ENCODE data around the gene ZBTB37.
"Not testable (repeated sequence)": the region's sequence is repeated elsewhere in the genome, so short reads cannot be mapped to it uniquely, and the experiment has no call there.

ZBTB37 gene

DNA sequence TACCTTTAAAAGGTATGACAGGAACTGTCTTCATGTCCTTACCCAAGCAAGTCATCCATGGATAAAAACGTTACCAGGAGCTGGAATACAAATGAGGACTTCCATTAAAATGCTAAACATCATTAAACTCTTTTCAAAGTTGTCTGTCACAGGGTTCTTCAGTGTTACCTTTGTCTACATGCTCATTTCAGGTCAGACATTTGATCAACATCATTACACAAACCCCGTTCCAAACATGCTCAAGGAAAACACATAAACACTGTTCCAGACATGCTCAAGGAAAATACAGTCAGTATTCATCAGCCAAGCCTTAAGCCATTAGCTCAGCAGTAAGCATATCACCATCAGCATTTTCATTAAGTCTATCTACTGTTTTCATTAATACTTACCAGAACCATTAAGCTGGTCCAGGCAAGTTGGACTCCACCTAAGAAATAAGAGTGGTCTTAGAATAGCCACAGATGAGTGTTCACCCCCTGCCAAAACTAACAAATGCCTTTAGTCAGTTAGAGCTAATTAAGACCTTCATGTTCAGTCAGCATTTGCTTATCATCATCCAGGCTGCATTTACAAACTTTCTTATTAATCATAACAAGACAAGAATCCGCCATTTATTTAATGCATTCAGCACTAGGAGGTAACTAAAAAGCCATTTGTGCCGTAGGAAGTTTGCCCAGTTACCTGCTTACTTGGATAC is 2.6 kb upstream of the ZBTB37 start:
- DNase-seq (ENCODE audit: low read depth in 2 of 2), result no peak

GRCh38 chr1:173866413-173867115 is 1.6 kb upstream of the ZBTB37 start:
- no peak for DNase-seq (ENCODE audit: low read depth in 2 of 2)

- DNase-seq (ENCODE audit: low read depth in 2 of 2), result no peak
Observed at GRCh38 chr1:173867141-173867752, 933 bp upstream of the ZBTB37 start.

GRCh38 chr1:173867753-173868265 is 371 bp upstream of the ZBTB37 start, which contains the start of gene GAS5:
Gene GAS5, minus strand, starts transcription at chr1:173867989.
- peak; percentile 98 to 99 for DNase-seq (ENCODE audit: low read depth in 2 of 2)

DNA sequence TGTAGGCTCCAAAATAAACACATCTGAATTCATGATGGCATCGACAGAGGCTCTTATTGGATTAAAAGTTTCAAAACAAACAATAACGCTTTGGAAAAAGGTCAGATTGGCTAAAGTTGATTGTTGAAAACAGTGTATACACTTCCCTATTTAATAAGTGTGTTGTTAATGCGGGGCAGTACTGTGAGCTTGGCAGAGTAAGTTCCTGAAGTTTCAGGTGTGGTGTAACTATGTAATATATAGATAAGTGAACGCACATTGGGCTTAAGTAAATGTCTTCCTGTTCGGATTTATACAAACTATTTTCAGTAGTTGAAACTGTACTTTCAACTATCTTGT is 810 bp downstream of the ZBTB37 start:
- DNase-seq (ENCODE audit: low read depth in 2 of 2), result no peak

GRCh38 chr1:173870252-173871075 is 2.3 kb downstream of the ZBTB37 start:
- no peak for DNase-seq (ENCODE audit: low read depth in 2 of 2)

GRCh38 chr1:173871091-173871490 is 2.9 kb downstream of the ZBTB37 start:
- DNase-seq (ENCODE audit: low read depth in 2 of 2), result no peak

DNA sequence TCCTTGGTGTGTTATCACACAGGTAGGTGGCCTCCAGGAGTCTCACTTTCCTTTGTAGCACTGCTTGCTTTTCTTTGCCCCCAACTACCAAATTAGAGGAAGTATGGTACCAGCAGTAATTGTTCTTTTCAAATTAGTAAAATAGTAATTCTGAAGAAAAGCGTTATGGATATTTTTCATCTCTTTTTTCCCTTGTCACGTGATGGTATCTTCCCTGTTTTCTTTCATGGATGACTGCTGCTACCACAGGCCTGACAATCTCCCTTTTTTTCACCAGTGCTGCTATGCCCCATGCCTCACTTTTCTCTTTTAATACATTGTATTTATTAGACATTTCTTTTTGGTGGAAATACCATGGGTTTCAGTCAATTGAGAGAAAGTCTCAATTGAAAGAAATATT is 3.3 kb downstream of the ZBTB37 start:
- DNase-seq (ENCODE audit: low read depth in 2 of 2), result no peak

- DNase-seq (ENCODE audit: low read depth in 2 of 2), result no peak
Observed at GRCh38 chr1:173876732-173877131, 8.6 kb downstream of the ZBTB37 start.

GRCh38 chr1:173878251-173878650 is 10.1 kb downstream of the ZBTB37 start:
- DNase-seq (ENCODE audit: low read depth in 2 of 2), result no peak

- not testable (repeated sequence) for DNase-seq (ENCODE audit: low read depth in 2 of 2)
Observed at GRCh38 chr1:173881117-173881516, 12.9 kb downstream of the ZBTB37 start.

DNA sequence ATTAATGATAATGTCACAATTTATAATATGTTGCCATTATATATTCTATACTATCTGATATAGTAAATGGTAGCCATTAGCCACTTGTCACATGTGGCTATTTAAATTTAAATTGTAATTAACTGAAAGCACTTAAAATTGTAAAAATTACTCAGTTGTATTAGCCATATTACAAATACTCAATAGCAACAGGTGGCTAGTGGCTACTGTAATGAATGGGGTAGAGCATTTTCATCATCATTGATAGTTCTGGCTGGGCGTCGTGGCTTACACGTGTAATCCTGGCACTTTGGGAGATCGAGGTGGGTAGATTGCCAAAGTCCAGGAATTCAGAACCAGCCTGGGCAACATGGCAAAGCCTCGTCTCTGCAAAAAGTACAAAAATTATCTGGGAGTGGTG is 16.5 kb downstream of the ZBTB37 start:
- no peak for DNase-seq (ENCODE audit: low read depth in 2 of 2)

GRCh38 chr1:173886746-173887611 is 18.8 kb downstream of the ZBTB37 start:
- DNase-seq (ENCODE audit: low read depth in 2 of 2), result no peak

- DNase-seq (ENCODE audit: low read depth in 2 of 2), result no peak
Observed at GRCh38 chr1:173887627-173888026, 19.4 kb downstream of the ZBTB37 start.

- no peak for DNase-seq (ENCODE audit: low read depth in 2 of 2)
Observed at GRCh38 chr1:173888749-173889148, 20.6 kb downstream of the ZBTB37 start.

DNA sequence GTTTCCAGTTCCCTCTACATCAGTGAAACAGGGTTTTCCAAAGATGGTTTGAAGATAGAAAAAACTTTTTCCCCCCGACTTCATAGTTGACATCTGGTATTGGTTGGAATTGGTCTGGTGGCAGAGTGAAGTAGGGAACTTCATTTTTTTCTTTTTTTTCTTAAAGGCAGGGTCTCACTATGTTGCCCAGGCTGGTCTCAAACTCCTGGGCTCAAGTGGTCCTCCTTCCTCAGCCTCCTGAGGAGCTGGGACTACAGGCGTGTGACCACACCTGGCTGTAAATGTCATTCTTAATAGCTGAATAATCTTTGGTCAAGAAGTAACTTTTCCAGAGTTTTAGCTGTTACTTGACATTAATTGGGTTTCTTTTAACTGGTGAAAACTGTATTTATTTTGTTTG is 21.7 kb downstream of the ZBTB37 start:
- DNase-seq (ENCODE audit: low read depth in 2 of 2), result no peak

- DNase-seq (ENCODE audit: low read depth in 2 of 2), result no peak
Observed at GRCh38 chr1:173893611-173894010, 25.4 kb downstream of the ZBTB37 start.

DNA sequence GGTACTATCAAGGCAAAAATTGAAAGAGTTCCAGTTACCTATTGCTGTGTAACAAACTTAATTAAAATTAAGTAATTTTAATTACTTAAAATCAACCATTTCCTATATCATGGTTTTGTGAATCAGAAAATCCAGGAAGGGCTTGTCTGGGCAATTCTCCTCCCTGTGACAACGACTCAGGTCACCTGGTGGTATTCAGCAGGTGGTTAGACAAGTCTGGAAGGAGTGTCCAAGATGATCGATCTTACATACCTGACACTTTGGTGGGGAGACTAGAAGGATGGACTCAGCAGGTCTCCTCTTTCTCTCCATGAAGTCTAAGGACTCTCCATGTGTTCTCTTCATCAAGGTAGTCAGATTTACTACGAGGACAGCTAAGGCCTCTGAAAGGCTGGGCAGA is 26.0 kb downstream of the ZBTB37 start:
- no peak for DNase-seq (ENCODE audit: low read depth in 2 of 2)

- DNase-seq (ENCODE audit: low read depth in 2 of 2), result no peak
Observed at GRCh38 chr1:173900427-173900826, 32.2 kb downstream of the ZBTB37 start.

- DNase-seq (ENCODE audit: low read depth in 2 of 2), result no peak
Observed at GRCh38 chr1:173900992-173901391, 32.8 kb downstream of the ZBTB37 start.

Measured in stimulated activated CD8-positive, alpha-beta memory T cell treated with anti-CD3 and anti-CD28 coated beads, Interleukin-15, amount 100 ng/mL, for 48 hours (primary cell).